IMR-90 (cell line): ENCODE data around the gene ALDH1A2. TPM values are rescaled to one million over a fixed set of nuclear protein-coding genes. Genes with fewer than 3 reads are reported as not detected.

ENCODE experiments used
- polyA plus RNA-seq, 3 experiments: library from polyadenylated mRNA; depleted of rRNA; stranded (reverse); fragments of >200 nt; gene quantifications; 2 replicates each; pipeline ENCODE4 v1.2.3, GENCODE V29; 2012; ENCODE audit warnings: low replicate concordance in 1 of 3
- total RNA-seq: library from RNA; depleted of rRNA; stranded (reverse); fragments of >200 nt; gene quantifications from 2 replicates; pipeline ENCODE4 v1.2.3, GENCODE V29; 2012; rRNA removed

The ALDH1A2 gene
- total and polyA plus RNA-seq, 2 of the 4 experiments (the other 2 are of a cell fraction): not detected

Other genes with a start within 250 kb of the ALDH1A2 start
- not detected in 2 replicates for gene AQP9, start 72.7 kb upstream of the ALDH1A2 start, total RNA-seq
- not detected in 2 replicates for gene AQP9, start 72.7 kb upstream of the ALDH1A2 start, polyA plus RNA-seq (2012; rRNA removed)